Measurements from ENCODE around the gene EXOC6. TPM values are rescaled to one million over a fixed set of nuclear protein-coding genes. Genes with fewer than 3 reads are reported as not detected.

Gene EXOC6
- total RNA-seq, 4 donors from 2014 or later, result 9.8 to 25.9 (median 10.9) TPM

- no peak for TF ChIP-seq CTCF (IDR thresholded peaks at IDR 0.05)
- ATAC-seq (ENCODE audit: low FRiP score), result no peak
- DNase-seq (ENCODE audit: low spot score), result no peak
Measured at GRCh38 chr10:93027508-93027907, 179.2 kb downstream of the EXOC6 start.

- DNase-seq (ENCODE audit: low spot score) (no peak), ATAC-seq (ENCODE audit: low FRiP score) (no peak)
- no peak for TF ChIP-seq CTCF (IDR thresholded peaks at IDR 0.05)
Measured at GRCh38 chr10:93028883-93029282, 180.6 kb downstream of the EXOC6 start.

- ATAC-seq (ENCODE audit: low FRiP score) (peak; percentile 82), DNase-seq (ENCODE audit: low spot score) (no peak)
- TF ChIP-seq CTCF (IDR thresholded peaks at IDR 0.05), result no peak
Measured at GRCh38 chr10:93030409-93030808, 182.1 kb downstream of the EXOC6 start.

GRCh38 chr10:93032105-93032808, 183.9 kb downstream of the EXOC6 start:
- ATAC-seq (ENCODE audit: low FRiP score), result no peak
- no peak for DNase-seq (ENCODE audit: low spot score)
- no peak for TF ChIP-seq CTCF (IDR thresholded peaks at IDR 0.05)

DNA sequence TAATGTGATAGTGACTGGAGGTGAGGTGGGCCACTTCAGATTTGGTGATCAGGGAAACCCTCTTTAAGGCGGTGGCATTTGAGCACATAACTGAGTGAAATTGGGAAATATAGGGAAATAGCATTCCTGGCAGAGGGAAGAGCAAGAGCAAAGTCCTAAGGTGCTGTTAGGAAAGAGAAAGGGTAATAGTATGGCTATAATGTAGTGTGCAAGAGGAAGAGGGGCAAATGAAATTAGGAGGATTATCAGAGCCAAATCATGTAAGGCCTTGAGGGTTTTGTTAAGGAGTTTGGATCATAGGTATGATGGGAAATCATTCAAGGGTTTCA, 184.5 kb downstream of the EXOC6 start:
- no peak for TF ChIP-seq CTCF (IDR thresholded peaks at IDR 0.05)
- DNase-seq (ENCODE audit: low spot score) (no peak), ATAC-seq (ENCODE audit: low FRiP score) (no peak)

DNA sequence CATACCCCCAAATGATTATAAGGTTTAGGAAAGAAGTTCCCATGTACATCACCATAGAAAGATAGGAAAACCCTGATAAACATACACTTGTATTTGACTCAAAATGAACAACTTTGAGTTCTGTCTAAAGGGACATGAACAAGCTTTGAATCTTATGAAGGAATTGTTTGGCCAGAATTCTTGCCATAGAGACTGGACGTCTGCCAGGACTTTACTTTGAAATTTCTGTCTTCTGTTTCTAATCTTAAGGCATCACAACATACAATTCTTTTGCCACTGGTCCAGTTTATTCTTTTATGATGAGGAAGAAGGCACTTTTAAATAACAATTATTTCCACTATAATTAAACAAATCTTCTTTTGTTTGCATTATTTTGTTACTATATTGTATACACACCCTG, 186.1 kb downstream of the EXOC6 start:
- DNase-seq (ENCODE audit: low spot score) (no peak), ATAC-seq (ENCODE audit: low FRiP score) (no peak)
- TF ChIP-seq CTCF (IDR thresholded peaks at IDR 0.05), result no peak

DNA sequence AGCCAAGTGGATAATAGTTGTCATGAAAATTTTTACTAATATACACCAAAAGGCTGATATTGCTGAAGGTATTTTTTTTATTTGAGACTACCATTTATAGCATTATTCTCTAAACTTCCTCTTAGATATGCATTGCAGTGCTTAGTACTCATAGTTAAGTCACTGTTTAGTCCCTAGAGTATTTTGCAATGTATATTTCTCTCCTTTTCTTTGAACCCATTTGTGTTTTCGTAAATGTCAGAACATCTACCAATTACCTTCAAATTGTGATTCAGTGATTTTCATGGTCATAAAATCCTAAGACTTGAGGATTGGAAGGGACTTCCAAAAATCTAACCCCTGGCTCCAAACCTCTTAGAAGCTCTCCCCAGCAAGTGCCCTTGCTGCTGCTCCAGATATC, 190.8 kb downstream of the EXOC6 start:
- TF ChIP-seq CTCF (IDR thresholded peaks at IDR 0.05), result no peak
- no peak for ATAC-seq (ENCODE audit: low FRiP score)
- no peak for DNase-seq (ENCODE audit: low spot score)

Measured in omental fat pad (tissue), 4 donors.